ENCODE results near the gene SASH1.
"Not testable (repeated sequence)": the region's sequence is repeated elsewhere in the genome, so short reads cannot be mapped to it uniquely, and the experiment has no call there.

The SASH1 gene

GRCh38 chr6:148551226-148551625 is 208.6 kb downstream of the SASH1 start:
- DNase-seq (ENCODE audit: low spot score) = no peak

- DNase-seq (ENCODE audit: low spot score) = no peak
These were observed 213.8 kb downstream of the SASH1 start for GRCh38 chr6:148556410-148556809.

- no peak for DNase-seq (ENCODE audit: low spot score)
These were observed 215.2 kb downstream of the SASH1 start for GRCh38 chr6:148557796-148558321.

- DNase-seq (ENCODE audit: low spot score) = no peak
These were observed 217.3 kb downstream of the SASH1 start for GRCh38 chr6:148559848-148560433.

- DNase-seq (ENCODE audit: low spot score) = no peak
These were observed 219.0 kb downstream of the SASH1 start for GRCh38 chr6:148561629-148562028.

GRCh38 chr6:148563066-148563465 is 220.4 kb downstream of the SASH1 start:
- DNase-seq (ENCODE audit: low spot score) = no peak

- DNase-seq (ENCODE audit: low spot score) = no peak
These were observed 221.9 kb downstream of the SASH1 start for GRCh38 chr6:148564494-148565035.

GRCh38 chr6:148565321-148565926 is 222.8 kb downstream of the SASH1 start:
- DNase-seq (ENCODE audit: low spot score) = no peak

- peak; percentile 95 for DNase-seq (ENCODE audit: low spot score)
These were observed 223.5 kb downstream of the SASH1 start for GRCh38 chr6:148565930-148566663.

- DNase-seq (ENCODE audit: low spot score) = no peak
These were observed 224.2 kb downstream of the SASH1 start for GRCh38 chr6:148566664-148567350.

- DNase-seq (ENCODE audit: low spot score) = no peak
These were observed 227.8 kb downstream of the SASH1 start for GRCh38 chr6:148570456-148570855.

GRCh38 chr6:148572676-148573335 is 230.2 kb downstream of the SASH1 start:
- DNase-seq (ENCODE audit: low spot score) = no peak

- peak; percentile 54 for DNase-seq (ENCODE audit: low spot score)
These were observed 231.3 kb downstream of the SASH1 start for GRCh38 chr6:148573922-148574321.

GRCh38 chr6:148577687-148578488 is 235.2 kb downstream of the SASH1 start:
- DNase-seq (ENCODE audit: low spot score) = peak; percentile 56

- no peak for DNase-seq (ENCODE audit: low spot score)
These were observed 235.8 kb downstream of the SASH1 start for GRCh38 chr6:148578489-148578814.

- no peak for DNase-seq (ENCODE audit: low spot score)
These were observed 236.4 kb downstream of the SASH1 start for GRCh38 chr6:148578837-148579565.

GRCh38 chr6:148580442-148580841 is 237.8 kb downstream of the SASH1 start:
- no peak for DNase-seq (ENCODE audit: low spot score)

GRCh38 chr6:148583631-148584030 is 241.0 kb downstream of the SASH1 start:
- DNase-seq (ENCODE audit: low spot score) = no peak

GRCh38 chr6:148585641-148586040 is 243.0 kb downstream of the SASH1 start:
- DNase-seq (ENCODE audit: low spot score) = not testable (repeated sequence)

GRCh38 chr6:148590883-148591282 is 248.2 kb downstream of the SASH1 start:
- DNase-seq (ENCODE audit: low spot score) = no peak
